Stimulated activated CD4-positive, alpha-beta T cell treated with anti-CD3 and anti-CD28 coated beads, Interleukin-4, amount 100 ng/mL, for 24 hours (primary cell): Measurements from ENCODE around the gene SEMA5A.

Source experiments
- DNase-seq: peaks from one replicate; pipeline ENCODE4 v3.0.0-alpha.2; 2020

Gene SEMA5A

DNA sequence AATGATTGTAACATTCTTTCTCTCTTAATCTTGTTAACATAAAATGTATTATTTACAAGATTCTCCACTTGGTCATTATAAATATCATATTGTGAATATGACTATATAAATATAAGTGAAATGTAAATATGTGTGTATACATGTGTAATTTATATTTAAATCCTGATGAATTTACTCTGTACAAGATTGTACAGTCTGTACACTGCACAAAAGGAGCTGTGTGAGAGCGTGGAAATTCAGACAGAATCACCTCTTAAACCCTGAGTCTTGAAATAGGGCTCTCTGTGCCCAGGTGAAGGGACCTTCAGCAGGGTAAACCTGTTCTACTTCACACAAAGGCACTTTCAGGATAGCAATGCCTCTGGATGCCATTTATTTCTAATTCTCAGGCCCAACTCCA lies 456.0 kb downstream of the SEMA5A start:
- DNase-seq: no peak

DNA sequence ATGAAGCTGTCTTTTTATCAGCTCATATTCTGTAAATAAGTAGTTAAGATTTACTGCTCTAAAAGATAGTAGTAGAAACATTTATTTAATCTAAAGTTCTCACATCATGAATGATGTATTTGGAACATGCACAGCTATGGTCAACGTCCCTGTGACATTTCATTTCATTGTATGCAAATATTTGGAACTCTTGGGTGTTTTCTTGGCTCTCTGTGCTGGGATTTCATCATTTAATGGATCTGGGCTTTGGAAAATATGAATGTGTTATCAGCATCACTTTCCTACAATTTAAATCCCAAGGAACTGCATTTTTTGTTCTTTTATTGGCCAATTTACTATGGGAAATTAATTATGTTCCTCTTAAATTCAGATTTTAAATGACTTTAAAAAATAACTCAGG lies 462.9 kb downstream of the SEMA5A start:
- DNase-seq: no peak

DNA sequence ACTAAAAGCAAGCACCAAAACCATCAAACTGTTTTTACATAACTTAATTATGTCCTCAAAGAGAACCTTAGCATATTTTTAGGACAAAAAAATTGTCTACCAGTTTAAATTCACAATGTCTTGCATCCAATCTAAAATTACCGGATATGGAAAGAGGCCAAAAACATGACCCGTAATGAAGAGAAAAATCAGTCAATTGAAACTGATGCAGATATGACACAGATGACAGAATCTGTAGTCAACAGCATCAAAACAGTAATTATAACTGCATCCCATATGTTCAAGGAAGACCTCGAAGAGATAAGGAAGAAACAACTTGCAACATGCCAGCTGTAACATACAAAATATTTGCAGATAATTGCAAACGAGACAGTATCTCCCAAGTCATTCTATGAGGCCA lies 473.2 kb downstream of the SEMA5A start:
- DNase-seq: no peak

DNA sequence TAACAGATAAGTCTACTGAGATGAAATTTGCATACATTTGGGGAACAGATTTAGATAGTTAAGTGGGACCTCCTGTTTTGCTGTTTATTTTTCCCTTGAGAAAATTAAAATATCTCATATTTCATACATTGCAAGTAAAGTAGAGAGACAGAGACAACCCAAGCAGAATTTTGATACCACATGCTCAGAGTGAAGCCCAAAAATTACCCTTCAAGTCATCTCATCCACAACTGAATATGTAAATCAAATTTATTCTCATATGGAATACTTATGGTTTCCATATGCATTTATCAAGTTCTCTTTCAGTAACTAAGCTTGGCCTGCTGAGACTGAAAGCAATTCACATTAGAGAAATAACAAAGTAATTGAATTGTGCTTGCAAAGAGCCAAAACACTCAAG lies 474.4 kb downstream of the SEMA5A start:
- no peak for DNase-seq

- DNase-seq: no peak
Measured at GRCh38 chr5:9071074-9071473, 474.8 kb downstream of the SEMA5A start.

GRCh38 chr5:9069650-9070049 lies 476.2 kb downstream of the SEMA5A start:
- DNase-seq: no peak

DNA sequence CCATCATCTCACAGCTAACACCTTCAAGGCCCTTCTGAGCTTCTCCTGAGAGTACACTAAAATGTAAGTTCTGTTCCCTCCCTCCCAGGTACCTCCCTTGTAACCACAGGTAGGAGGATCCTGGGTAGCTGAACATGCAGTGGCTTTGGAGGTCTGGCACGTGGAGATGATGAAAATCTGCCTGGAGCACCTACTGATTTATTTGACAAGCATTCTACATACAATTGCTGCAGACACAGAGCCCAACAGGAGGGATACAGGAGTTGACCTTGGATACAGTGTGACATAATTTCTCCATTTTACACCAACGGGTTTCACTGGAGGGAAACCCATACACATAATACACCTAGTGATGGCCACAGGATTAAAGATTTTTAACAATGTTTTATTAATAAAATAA lies 478.7 kb downstream of the SEMA5A start:
- no peak for DNase-seq

DNA sequence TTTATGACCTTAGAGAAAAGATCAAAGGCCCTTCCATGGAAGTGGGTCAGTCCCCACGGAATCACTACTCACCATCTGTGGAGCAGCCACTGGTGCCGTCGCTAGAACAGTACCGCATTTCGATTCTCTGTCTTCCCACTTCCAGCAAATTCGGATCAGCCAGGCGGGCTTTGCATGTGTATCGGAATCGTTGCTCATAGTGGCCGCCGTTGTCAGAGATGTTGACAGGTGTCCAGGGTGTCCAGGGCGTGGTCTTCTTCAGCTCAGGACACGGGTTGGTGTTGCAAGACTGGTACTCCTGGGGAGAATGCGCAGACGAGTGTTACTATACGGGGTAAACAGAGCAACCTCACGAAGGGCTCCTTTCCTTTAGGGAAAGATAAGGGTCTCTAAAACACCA lies 479.5 kb downstream of the SEMA5A start:
- DNase-seq: no peak

GRCh38 chr5:9063615-9064245 lies 482.1 kb downstream of the SEMA5A start:
- no peak for DNase-seq

GRCh38 chr5:9062873-9063272 lies 483.0 kb downstream of the SEMA5A start:
- no peak for DNase-seq

- no peak for DNase-seq
Measured at GRCh38 chr5:9059920-9060691, 485.8 kb downstream of the SEMA5A start.

GRCh38 chr5:9058666-9059065 lies 487.2 kb downstream of the SEMA5A start:
- no peak for DNase-seq

- no peak for DNase-seq
Measured at GRCh38 chr5:9058161-9058560, 487.7 kb downstream of the SEMA5A start.

DNA sequence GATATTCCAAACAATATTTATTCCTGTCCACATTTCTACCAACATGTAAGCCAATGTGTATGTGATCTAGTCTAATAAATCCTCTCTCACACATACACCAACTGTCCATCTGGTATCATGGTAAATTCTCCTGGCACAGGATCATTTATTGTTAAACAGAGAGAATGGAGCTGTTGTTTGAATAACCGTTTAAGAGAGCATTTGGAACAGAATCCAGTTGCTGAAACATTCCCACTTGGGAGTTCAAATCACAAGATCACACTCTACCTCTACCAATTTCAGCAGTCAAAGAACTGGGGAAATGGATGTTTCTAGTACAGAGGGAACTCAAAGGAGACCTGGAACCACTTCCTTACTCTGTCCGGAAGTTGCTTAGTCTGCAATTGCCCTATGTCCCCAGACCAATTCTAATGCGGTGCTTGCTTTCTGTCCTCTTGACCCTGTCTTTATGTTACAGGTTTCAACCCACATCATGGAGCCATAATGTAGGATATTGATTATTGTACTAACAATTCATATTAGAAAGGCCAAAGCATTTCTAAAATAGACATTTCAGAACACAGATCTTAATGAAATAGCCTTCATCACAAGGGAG lies 488.4 kb downstream of the SEMA5A start:
- no peak for DNase-seq

GRCh38 chr5:9056046-9056445 lies 489.8 kb downstream of the SEMA5A start:
- no peak for DNase-seq

GRCh38 chr5:9054821-9055589 lies 490.9 kb downstream of the SEMA5A start:
- no peak for DNase-seq

GRCh38 chr5:9054322-9054721 lies 491.6 kb downstream of the SEMA5A start:
- no peak for DNase-seq

- no peak for DNase-seq
Measured at GRCh38 chr5:9052421-9052820, 493.5 kb downstream of the SEMA5A start.

DNA sequence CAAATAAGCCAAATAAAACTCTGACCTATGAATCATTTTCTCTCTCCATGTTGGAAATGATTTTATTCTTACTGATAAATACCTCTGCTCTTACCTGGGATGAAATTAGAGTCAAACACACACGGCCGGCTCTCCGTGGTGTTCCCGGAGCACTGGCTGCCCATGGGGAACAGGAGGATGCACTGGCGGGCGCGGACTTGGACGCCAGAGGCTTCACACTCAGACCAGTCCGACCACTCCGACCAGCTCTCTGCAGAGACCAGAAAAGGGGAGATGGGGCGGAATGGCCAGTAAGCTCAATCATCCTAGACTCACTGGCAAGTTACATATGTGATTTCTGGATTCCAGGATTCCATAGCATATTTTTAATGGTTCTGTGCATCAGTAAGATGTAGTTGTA lies 494.1 kb downstream of the SEMA5A start:
- no peak for DNase-seq

DNA sequence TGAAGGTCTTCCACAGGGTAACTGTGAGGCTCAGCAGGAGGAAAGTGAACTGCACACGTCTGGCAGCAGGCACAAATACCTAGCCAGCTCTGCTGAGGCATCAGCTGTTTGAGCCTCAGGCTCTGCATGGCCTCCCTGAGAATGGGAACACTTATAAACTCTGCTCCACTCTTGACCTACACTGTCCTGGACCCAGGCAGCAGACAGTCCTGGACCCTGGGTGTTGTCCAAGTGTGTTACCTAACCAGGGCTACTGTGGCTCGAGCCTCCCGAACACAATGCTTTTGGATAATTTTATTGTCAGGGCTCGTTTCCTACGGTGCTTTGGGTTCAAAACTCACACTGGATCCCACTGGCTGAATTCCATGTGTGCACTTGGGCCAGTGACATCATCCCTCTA lies 497.9 kb downstream of the SEMA5A start:
- no peak for DNase-seq

- DNase-seq: no peak
Measured at GRCh38 chr5:9046756-9047481, 499.0 kb downstream of the SEMA5A start.

- DNase-seq: no peak
Measured at GRCh38 chr5:9045946-9046345, 499.9 kb downstream of the SEMA5A start.

GRCh38 chr5:9042241-9042640 lies 503.6 kb downstream of the SEMA5A start:
- no peak for DNase-seq
